Measurements from ENCODE around the gene CLIC4.

- TF ChIP-seq CTCF (IDR thresholded peaks at IDR 0.05): no peak
- TF ChIP-seq EZH2 (IDR thresholded peaks at IDR 0.05; ENCODE audit: borderline replicate concordance, insufficient read depth, low read depth, low read length, poor library complexity, severe bottlenecking): no peak
These were observed 30.1 kb downstream of the CLIC4 start for GRCh38 chr1:24775348-24775747.

Data from B cell (primary cell).